Endothelial cell of umbilical vein (primary cell): Measurements from ENCODE around the gene MZB1.

ENCODE experiments used
- JUN ChIP-seq: IDR thresholded peaks from 2 replicates; pipeline ENCODE4 v1.6.1; 2011; ENCODE audit warnings: borderline replicate concordance, low read depth; ENCODE audit not compliant: insufficient read length, insufficient read depth
- POLR2AphosphoS5 ChIP-seq: IDR thresholded peaks from 2 replicates; pipeline ENCODE4 v1.6.1; 2012; ENCODE audit warnings: low read depth, mild to moderate bottlenecking, control low read depth, low read length, moderate library complexity; ENCODE audit not compliant: insufficient read depth
- TF ChIP-seq, protein P1 (sequence below), 2 donors: IDR thresholded peaks; 1 replicate in 1 of 2; 2 replicates in 1 of 2; pipeline ENCODE4 v1.5.1; 2011; ENCODE audit warnings: low read length in 2 of 2, mild to moderate bottlenecking in 2 of 2, moderate library complexity in 2 of 2, control low read depth in 1 of 2, inconsistent platforms in 1 of 2, low read depth in 1 of 2; ENCODE audit not compliant: insufficient read depth in 1 of 2; ENCODE audit errors: extremely low read depth in 1 of 2

DNA sequence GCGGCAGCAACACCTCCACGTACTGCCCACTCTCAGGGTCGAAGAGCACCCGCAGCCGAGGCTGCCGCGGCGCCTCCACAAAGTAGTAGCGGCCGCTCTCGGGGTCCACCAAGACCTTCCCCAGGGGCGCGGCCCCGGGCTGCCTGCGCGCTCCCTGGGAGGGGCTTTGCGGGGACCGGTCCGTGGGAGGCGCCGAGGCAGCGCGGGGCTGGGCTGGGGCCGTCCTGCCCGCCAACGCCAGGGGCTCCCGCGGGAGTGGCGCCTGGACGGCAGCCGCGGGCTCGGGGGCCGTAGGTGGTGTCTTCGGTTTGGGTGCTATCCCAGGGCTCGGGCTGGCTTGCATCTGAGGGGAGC lies 2.6 kb upstream of the MZB1 start:
- TF ChIP-seq, protein P1, sequence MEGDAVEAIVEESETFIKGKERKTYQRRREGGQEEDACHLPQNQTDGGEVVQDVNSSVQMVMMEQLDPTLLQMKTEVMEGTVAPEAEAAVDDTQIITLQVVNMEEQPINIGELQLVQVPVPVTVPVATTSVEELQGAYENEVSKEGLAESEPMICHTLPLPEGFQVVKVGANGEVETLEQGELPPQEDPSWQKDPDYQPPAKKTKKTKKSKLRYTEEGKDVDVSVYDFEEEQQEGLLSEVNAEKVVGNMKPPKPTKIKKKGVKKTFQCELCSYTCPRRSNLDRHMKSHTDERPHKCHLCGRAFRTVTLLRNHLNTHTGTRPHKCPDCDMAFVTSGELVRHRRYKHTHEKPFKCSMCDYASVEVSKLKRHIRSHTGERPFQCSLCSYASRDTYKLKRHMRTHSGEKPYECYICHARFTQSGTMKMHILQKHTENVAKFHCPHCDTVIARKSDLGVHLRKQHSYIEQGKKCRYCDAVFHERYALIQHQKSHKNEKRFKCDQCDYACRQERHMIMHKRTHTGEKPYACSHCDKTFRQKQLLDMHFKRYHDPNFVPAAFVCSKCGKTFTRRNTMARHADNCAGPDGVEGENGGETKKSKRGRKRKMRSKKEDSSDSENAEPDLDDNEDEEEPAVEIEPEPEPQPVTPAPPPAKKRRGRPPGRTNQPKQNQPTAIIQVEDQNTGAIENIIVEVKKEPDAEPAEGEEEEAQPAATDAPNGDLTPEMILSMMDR (IDR thresholded peaks at IDR 0.05; ENCODE audit: extremely low read depth in 1 of 2, insufficient read depth in 1 of 2, low read depth in 1 of 2, low read length in 2 of 2) = no peak
- TF ChIP-seq JUN = no peak
- no peak for TF ChIP-seq POLR2AphosphoS5
